Peyer's patch (tissue), 4 donors: ENCODE measurements around the gene NUDCD3.

Source experiments
- CTCF ChIP-seq, 6 experiments: fragments of 450-650 bp in 4 of 6; fragments of 200-600 bp in 2 of 6; sonication (generic) in 1 of 6; IDR thresholded peaks; one replicate each; pipeline ENCODE4 v1.5.1; 2017 to 2019; ENCODE audit warnings: antibody characterized with exemption in 6 of 6, mild to moderate bottlenecking in 3 of 6, moderate library complexity in 1 of 6
- POLR2A ChIP-seq, 2 donors: fragments of 450-650 bp; IDR thresholded peaks; one replicate each; pipeline ENCODE4 v1.5.1; 2017; ENCODE audit warnings: antibody characterized with exemption in 2 of 2, mild to moderate bottlenecking in 2 of 2, moderate library complexity in 2 of 2

GRCh38 chr7:44348851-44349781 is 141.3 kb downstream of the NUDCD3 start:
- no peak for TF ChIP-seq CTCF (IDR thresholded peaks at IDR 0.05)
- no peak for TF ChIP-seq POLR2A (IDR thresholded peaks at IDR 0.05)
